ENCODE data around the gene ABRACL.

GRCh38 chr6:139047677-139048076 is 19.1 kb downstream of the ABRACL start:
- TF ChIP-seq POLR2A (IDR thresholded peaks at IDR 0.05) (no peak), CTCF (IDR thresholded peaks at IDR 0.05) (no peak)
